NCI-H774 (cell line): ENCODE data around the gene KAZN.

Source experiments
- DNase-seq: peaks from one replicate; lab custom pipeline; 2025; lab: John Stamatoyannopoulos, UW

The KAZN gene

GRCh38 chr1:14934867-14935266 lies 336.4 kb downstream of the KAZN start:
- no peak for DNase-seq

GRCh38 chr1:14936815-14937214 lies 338.3 kb downstream of the KAZN start:
- no peak for DNase-seq

- no peak for DNase-seq
Measured at GRCh38 chr1:14937288-14937949, 338.9 kb downstream of the KAZN start.

GRCh38 chr1:14939527-14940284 lies 341.2 kb downstream of the KAZN start:
- no peak for DNase-seq

GRCh38 chr1:14940285-14940870 lies 341.9 kb downstream of the KAZN start:
- DNase-seq = no peak

- DNase-seq = no peak
Measured at GRCh38 chr1:14941864-14942263, 343.4 kb downstream of the KAZN start.

- DNase-seq = no peak
Measured at GRCh38 chr1:14944471-14944985, 346.0 kb downstream of the KAZN start.

GRCh38 chr1:14945132-14946010 lies 346.9 kb downstream of the KAZN start:
- no peak for DNase-seq

GRCh38 chr1:14946011-14946359 lies 347.5 kb downstream of the KAZN start:
- DNase-seq = no peak

- DNase-seq = no peak
Measured at GRCh38 chr1:14946684-14947238, 348.3 kb downstream of the KAZN start.

- no peak for DNase-seq
Measured at GRCh38 chr1:14947421-14947820, 348.9 kb downstream of the KAZN start.

- DNase-seq = no peak
Measured at GRCh38 chr1:14948112-14948652, 349.7 kb downstream of the KAZN start.

- no peak for DNase-seq
Measured at GRCh38 chr1:14949270-14949835, 350.9 kb downstream of the KAZN start.

GRCh38 chr1:14949836-14950713 lies 351.6 kb downstream of the KAZN start:
- DNase-seq = no peak

GRCh38 chr1:14951766-14952165 lies 353.3 kb downstream of the KAZN start:
- no peak for DNase-seq

- no peak for DNase-seq
Measured at GRCh38 chr1:14952626-14953314, 354.3 kb downstream of the KAZN start.

GRCh38 chr1:14954210-14954609 lies 355.7 kb downstream of the KAZN start:
- no peak for DNase-seq

- no peak for DNase-seq
Measured at GRCh38 chr1:14954930-14955329, 356.4 kb downstream of the KAZN start.

- DNase-seq = no peak
Measured at GRCh38 chr1:14955402-14955801, 356.9 kb downstream of the KAZN start.

GRCh38 chr1:14955976-14956375 lies 357.5 kb downstream of the KAZN start:
- DNase-seq = no peak
